Right lobe of liver (tissue), 6 donors: Measurements from ENCODE around the gene STPG4. TPM values are rescaled to one million over a fixed set of nuclear protein-coding genes. Genes with fewer than 3 reads are reported as not detected.

ENCODE experiments used
- ATAC-seq, 4 donors: fragments of 200-7000 bp; cut with Tn5 transposase; one replicate each; pipeline ENCODE4 v1.9.1; 2020; ENCODE audit warnings: mild to moderate bottlenecking in 4 of 4, moderate library complexity in 4 of 4
- DNase-seq, 3 donors: peaks; one replicate each; pipeline ENCODE4 v3.0.0-alpha.2; 2020
- H3K27ac ChIP-seq, 3 donors: fragments of 200-600 bp; one replicate each; pipeline ENCODE4 v1.8.0; 2022
- H3K27me3 ChIP-seq, 2 donors: fragments of 200-600 bp; one replicate each; pipeline ENCODE4 v1.8.0; 2022
- H3K36me3 ChIP-seq, 4 donors: fragments of 200-600 bp; sonication (generic) in 1 of 4; one replicate each; pipeline versions ENCODE4 v1.5.1 to v1.8.0; 2017 to 2022; ENCODE audit warnings: control low read depth in 1 of 4
- H3K4me1 ChIP-seq, 4 donors: fragments of 200-600 bp; sonication (generic) in 1 of 4; one replicate each; pipeline versions ENCODE4 v1.5.1 to v1.8.0; 2017 to 2022; ENCODE audit warnings: control low read depth in 1 of 4
- H3K4me3 ChIP-seq, 3 donors: fragments of 200-600 bp; one replicate each; pipeline ENCODE4 v1.8.0; 2022
- H3K9me3 ChIP-seq, 4 donors: fragments of 200-600 bp; sonication (generic) in 1 of 4; one replicate each; pipeline versions ENCODE4 v1.5.1 to v1.8.0; 2017 to 2022; ENCODE audit warnings: control low read depth in 1 of 4
- POLR2A ChIP-seq: fragments of 450-650 bp; IDR thresholded peaks from one replicate; pipeline ENCODE4 v1.6.1; 2017; ENCODE audit warnings: antibody characterized with exemption, mild to moderate bottlenecking
- WGBS: methylation state at CpG from one replicate; pipeline ENCODE4 v1.1.6; 2018; ENCODE audit warnings: low coverage, low lambda C conversion rate; ENCODE audit not compliant: insufficient coverage; ENCODE audit errors: missing lambda C conversion rate; 5-methylcytosine and 5-hydroxymethylcytosine counted together
- intact Hi-C, 2 donors: fragments of 100-400 bp; cut with DNase I; formaldehyde crosslinking; loops; one replicate each; pipeline versions ENCODE4 v1.11.2 to v1.14.1; 2022
- long read RNA-seq: library from polyadenylated mRNA; unstranded; transcript quantifications from one replicate; pipeline ENCODE4 v2.0.0, GENCODE V29; 2019
- total RNA-seq, 6 experiments: library from RNA; depleted of rRNA in 2 of 6; stranded (reverse); fragments of >200 nt in 2 of 6; fragmentation: NEBNext Ultra II Directional in 3 of 6; extraction: Animal tissue kit (Norgen Biotek cat#: 25700) in 3 of 6; gene quantifications; one replicate each; pipeline versions ENCODE4 v1.1.0 to v1.2.4, GENCODE V29; 2016 to 2023
- TF ChIP-seq, protein P1 (sequence below), 4 donors: fragments of 200-600 bp in 3 of 4; fragments of 450-650 bp in 1 of 4; IDR thresholded peaks; one replicate each; pipeline versions ENCODE4 v1.5.1 to v1.8.0; 2016 to 2022; ENCODE audit warnings: antibody characterized with exemption in 4 of 4, mild to moderate bottlenecking in 2 of 4
- donor health status: DM: no; HTN: yes; CAD: no.
- donor health status: DM: no; HTN: no; CAD: no.
- donor health status: DM: no; HTN: no; CAD: no.
- donor health status: DM: no; HTN: yes; CAD: no.
- donor health status: DM: no; HTN: yes; CAD: no.

The STPG4 gene, protein sequence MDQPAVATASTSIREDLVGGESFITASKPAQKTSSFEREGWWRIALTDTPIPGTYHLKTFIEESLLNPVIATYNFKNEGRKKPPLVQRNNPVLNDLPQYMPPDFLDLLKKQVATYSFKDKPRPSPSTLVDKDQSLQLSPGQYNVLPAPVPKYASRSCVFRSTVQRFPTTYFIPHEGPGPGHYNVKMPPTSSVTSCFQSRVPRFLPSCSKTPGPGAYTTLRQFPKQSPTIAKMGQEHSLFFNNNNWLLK
- not detected for total RNA-seq
- long read RNA-seq, result 0 reads

DNA sequence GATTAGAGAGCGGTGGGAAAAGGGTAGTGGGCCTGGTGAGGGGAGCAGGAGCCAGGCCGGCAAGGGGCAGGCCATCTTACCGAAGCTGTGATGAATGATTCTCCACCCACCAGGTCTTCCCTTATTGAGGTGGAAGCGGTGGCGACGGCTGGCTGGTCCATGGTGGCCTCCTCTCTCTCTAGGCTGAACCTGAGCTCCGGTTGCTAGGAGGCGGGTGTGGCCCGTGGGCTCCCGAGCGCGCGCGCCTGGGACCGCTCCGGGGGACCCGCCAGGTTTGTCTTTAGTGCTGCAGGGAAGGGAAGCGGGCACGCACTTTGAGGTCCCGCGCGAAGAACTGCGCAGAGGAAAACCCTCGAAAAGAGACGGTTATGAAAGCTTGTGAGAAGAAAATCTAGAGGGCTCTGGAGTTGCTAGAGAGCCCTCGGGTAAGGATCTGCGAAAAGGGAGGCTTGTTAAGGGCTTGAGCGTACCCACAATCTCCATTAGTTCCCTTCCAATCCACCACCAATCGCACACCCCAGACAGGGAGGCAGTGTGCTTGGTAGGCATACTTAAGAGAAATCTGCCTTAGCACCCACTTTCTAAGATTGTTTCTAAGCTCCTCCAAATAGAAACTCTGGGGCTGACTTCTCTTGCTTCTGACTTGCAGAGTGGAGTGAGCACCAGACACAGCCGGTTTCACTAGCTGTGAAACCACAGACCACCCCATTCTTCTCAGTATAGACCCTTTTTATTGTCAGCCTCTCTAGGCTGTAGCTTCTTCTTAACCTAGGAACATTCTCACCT, at the start of gene STPG4:
TSS of gene STPG4 (minus strand) at position 218 of the 786 bp plus-strand sequence. CDS start at position 161, 57 bp downstream.
- peak in 2 of 4 donors; percentile 28 to 33 for ATAC-seq
- Histone ChIP-seq H3K4me1 (peaks cover 0 to 8% (median 4%) of the 10 kb centered on the region in 4 donors), H3K27ac (no peak within 1 kb of the TSS), H3K27me3 (no peaks in the 10 kb centered on the region), H3K9me3 (no peaks in the 10 kb centered on the region), H3K4me3 (no peak within 1 kb of the TSS), H3K36me3 (peaks cover 3 to 16% (median 5%) of the 10 kb centered on the region in 4 donors)
- WGBS, result 97% methylated on average over 5 of the region's 30 CpGs
- TF ChIP-seq POLR2A, result no peak
- TF ChIP-seq, protein P1, sequence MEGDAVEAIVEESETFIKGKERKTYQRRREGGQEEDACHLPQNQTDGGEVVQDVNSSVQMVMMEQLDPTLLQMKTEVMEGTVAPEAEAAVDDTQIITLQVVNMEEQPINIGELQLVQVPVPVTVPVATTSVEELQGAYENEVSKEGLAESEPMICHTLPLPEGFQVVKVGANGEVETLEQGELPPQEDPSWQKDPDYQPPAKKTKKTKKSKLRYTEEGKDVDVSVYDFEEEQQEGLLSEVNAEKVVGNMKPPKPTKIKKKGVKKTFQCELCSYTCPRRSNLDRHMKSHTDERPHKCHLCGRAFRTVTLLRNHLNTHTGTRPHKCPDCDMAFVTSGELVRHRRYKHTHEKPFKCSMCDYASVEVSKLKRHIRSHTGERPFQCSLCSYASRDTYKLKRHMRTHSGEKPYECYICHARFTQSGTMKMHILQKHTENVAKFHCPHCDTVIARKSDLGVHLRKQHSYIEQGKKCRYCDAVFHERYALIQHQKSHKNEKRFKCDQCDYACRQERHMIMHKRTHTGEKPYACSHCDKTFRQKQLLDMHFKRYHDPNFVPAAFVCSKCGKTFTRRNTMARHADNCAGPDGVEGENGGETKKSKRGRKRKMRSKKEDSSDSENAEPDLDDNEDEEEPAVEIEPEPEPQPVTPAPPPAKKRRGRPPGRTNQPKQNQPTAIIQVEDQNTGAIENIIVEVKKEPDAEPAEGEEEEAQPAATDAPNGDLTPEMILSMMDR (IDR thresholded peaks at IDR 0.05), result no peak
- DNase-seq, result no peak
- intact Hi-C loops, result no loop called here

DNA sequence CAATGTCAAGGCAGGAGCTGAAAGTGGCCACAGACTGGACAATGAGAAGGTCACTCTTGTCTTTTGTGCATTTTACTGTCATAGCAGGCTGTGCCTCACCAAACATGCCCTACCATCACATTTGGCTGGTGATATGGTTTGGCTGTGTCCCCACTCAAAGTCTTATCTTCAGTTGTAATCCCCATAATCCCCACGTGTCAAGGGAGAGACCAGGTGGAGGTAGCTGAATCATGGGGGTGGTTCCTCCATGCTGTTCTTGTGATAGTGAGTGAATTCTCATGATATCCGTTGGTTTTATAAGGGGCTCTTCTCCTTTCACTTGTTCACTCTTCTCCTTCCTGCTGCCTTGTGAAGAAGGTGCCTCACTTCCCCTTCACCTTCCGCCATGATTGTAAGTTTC, 49.6 kb upstream of the STPG4 start:
- intact Hi-C loops, result no loop called here
- H3K36me3 ChIP-seq, result no peaks in the 10 kb centered on the region
- no peaks in the 10 kb centered on the region for H3K27me3 ChIP-seq
- no peak for DNase-seq
- no peak overlapping the region for H3K27ac ChIP-seq
- WGBS, result 78% methylated on average over 3 of the region's 3 CpGs
- no peaks in the 10 kb centered on the region for H3K9me3 ChIP-seq
- H3K4me3 ChIP-seq, result no peak overlapping the region
- TF ChIP-seq POLR2A, result no peak
- TF ChIP-seq, protein P1 (IDR thresholded peaks at IDR 0.05), result no peak
- no peak for ATAC-seq
- H3K4me1 ChIP-seq, result no peaks in the 10 kb centered on the region

DNA sequence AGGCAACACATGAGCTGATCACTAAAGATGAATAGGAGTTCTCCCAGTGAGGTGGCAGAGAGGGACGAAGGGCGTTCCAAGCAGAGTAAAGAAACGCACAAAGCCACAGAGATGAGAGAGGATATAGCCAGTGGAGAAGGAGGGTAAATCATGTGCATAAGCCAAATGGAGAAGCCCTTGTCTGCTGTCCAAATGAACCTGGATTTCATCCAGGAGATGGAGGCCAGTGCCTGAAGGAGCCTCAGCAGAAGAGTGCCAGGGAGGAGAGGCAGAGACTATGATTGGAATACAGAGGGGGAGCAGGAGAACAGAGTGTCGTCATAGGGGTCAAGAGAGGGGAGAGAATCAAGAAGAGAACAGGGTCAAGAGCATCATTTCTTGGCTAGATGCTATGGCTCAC, 48.9 kb upstream of the STPG4 start:
- TF ChIP-seq, protein P1 (IDR thresholded peaks at IDR 0.05), result no peak
- TF ChIP-seq POLR2A, result no peak
- no peaks in the 10 kb centered on the region for H3K36me3 ChIP-seq
- WGBS, result 75% methylated on average over 4 of the region's 4 CpGs

DNA sequence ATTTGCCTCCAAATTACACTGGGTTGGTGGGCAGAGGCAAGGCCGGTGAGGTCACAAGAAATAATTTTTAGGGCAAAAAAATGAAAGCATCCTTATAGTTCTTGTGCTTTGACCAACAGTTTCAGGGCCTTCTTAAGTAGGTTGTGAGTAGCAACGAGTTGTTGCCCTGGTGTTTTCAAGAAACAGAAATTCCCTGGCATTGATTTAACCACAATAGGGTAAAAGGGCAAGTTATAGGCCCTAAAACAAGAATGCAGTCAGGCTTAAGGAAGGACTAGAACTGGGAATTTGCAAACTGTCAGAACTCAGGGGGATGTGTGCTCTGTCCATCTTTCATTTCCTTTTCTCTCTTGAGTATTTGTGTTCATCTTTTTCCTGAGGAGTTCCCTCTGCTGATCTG, 46.1 kb upstream of the STPG4 start:
- intact Hi-C loops, result no loop called here

More for the DNA sequence above, 48.9 kb upstream of the STPG4 start:
- no peaks in the 10 kb centered on the region for H3K4me1 ChIP-seq
- intact Hi-C loops, result no loop called here
- DNase-seq (no peak), ATAC-seq (no peak)
- no peak overlapping the region for H3K27ac ChIP-seq
- H3K9me3 ChIP-seq, result no peaks in the 10 kb centered on the region
- no peaks in the 10 kb centered on the region for H3K27me3 ChIP-seq
- H3K4me3 ChIP-seq, result no peak overlapping the region

More for the DNA sequence above, 46.1 kb upstream of the STPG4 start:
- Histone ChIP-seq H3K36me3 (no peaks in the 10 kb centered on the region), H3K9me3 (no peaks in the 10 kb centered on the region), H3K4me3 (no peak overlapping the region), H3K4me1 (peaks cover 0 to 2% (median 0%) of the 10 kb centered on the region in 4 donors), H3K27ac (no peak overlapping the region), H3K27me3 (no peaks in the 10 kb centered on the region)
- WGBS, result 78% methylated on average over 2 of the region's 2 CpGs
- DNase-seq (no peak), ATAC-seq (no peak)
- no peak for TF ChIP-seq POLR2A
- TF ChIP-seq, protein P1 (IDR thresholded peaks at IDR 0.05), result no peak
